22Rv1 (cell line): ENCODE data around the gene PPP6R3.
A peak's percentile ranks its signal among the peaks of the same experiment; 100 is the strongest.

Experiments
- H3K27ac ChIP-seq: fragments of 450-650 bp; 2 replicates; pipeline ENCODE4 v1.5.1; 2017
- CTCF ChIP-seq: fragments of 450-650 bp; IDR thresholded peaks from 2 replicates; pipeline ENCODE4 v1.5.1; 2017; ENCODE audit warnings: mild to moderate bottlenecking
- ZFX ChIP-seq: fragments of 450-650 bp; IDR thresholded peaks from 2 replicates; pipeline ENCODE4 v1.6.1; 2017; ENCODE audit warnings: antibody characterized with exemption, borderline replicate concordance

The PPP6R3 gene

DNA sequence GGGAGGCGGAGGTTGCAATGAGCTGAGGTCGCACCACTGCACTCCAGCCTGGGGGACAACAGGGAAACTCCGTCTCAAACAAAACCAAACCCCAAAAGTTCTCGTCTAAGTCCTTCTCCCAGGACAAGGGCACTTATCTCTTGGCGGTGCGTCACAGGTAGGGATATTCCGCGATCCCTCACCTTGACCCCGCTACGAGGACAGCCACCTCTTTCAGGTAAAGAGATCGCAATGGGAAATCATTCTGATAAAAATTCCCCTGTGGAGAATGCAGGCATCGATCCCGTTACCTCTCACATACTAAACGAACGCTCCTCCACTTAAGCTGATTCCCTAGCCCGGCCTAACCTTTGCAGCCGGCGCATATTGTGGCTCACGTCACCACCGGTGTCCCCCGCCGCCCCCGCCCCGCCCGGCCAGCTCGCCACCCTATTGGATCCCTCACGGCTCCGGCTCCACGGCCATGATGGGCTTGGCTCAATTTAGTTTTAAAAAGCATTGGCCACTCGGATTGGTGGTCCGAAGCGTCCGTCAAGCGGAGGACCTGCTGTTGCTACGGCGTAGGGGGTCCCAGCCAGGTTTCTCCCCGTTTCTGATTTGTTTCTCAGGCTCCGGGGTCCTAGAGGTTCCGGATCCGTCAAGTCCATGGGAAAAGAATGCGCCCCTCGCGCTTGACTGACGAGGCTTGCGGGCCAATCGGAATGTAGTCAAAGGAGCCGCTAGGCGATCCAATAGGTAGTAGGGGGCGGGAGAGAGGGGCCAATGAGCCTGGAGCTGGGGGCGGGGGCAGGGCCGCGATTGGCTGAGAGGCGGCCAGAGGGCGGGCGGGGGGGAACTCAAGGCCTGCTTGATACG, 439 bp upstream of the PPP6R3 start:
- TF ChIP-seq ZFX (no peak), CTCF (no peak)
- H3K27ac ChIP-seq = peak overlapping the region; percentile 79

DNA sequence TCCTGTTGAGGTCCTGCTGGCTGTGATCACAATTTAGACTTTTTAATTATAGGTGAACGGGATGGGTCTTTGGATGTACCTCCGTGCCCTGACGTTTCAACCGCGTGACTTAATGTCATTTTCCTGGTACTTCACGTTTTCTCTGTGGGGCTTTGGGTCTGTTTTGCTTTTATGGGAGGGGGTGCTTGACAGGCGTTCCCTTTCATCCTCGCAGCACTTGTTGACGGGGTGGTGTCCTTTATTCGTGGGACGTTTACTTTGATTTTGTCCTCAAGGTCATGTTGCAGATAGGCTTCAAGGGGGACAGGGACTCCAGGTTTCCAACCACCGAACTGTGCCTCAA, 994 bp downstream of the PPP6R3 start:
- H3K27ac ChIP-seq = peak overlapping the region; percentile 79

DNA sequence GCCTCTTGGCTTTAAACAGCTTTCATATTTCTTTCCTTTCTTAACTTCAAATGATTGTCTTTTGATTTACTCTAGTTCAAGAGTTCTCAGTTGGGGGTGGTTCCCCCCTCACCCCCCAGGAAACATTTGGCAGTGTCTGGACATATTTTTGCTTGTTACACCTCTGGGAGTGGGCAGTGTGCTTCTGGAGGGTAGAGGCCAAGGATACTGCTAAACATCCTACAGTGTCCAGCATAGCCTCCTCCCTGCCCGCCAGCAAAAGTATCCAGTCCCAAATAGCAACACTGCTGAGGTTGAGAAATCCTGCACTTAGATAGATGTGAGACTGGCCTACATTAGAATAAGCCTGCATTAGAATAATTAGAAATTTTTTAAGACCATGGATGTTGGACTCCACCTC, 3.2 kb downstream of the PPP6R3 start:
- no peak for TF ChIP-seq ZFX
- no peak for TF ChIP-seq CTCF
- H3K27ac ChIP-seq = no peak overlapping the region

More for the DNA sequence above, 994 bp downstream of the PPP6R3 start:
- TF ChIP-seq CTCF (no peak), ZFX (no peak)

- TF ChIP-seq ZFX (no peak), CTCF (no peak)
- H3K27ac ChIP-seq = no peak overlapping the region
These were observed 6.8 kb downstream of the PPP6R3 start for GRCh38 chr11:68467201-68467834.

DNA sequence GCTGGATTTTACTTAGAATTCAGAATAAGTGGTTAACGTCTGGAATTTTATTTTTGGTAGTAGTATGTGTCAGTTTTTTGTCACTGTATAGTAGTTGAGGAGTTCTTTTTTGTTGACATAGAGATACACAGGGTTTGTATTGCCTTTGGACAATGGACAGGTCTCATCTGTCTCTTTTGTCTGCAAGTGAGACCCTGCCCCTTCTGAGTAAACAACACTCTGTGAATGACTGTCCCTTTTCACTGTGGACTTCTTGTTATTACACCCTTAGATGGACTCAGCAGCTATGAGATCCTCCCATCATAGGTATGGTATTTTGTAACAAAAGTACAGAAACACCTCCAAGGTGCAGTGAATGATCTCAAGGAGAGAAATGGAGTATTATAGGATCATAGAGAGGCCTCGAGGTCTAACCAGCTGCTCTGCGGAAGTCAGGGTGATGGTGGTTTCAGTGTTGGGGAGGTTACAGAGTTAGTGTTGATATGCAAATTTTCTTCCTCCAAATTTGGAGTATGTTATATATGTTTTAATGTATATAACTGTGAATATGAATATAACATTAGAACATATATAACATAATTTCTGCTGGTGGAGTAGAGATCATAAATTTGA, 7.8 kb downstream of the PPP6R3 start:
- TF ChIP-seq CTCF = no peak
- no peak for TF ChIP-seq ZFX
- H3K27ac ChIP-seq = no peak overlapping the region

DNA sequence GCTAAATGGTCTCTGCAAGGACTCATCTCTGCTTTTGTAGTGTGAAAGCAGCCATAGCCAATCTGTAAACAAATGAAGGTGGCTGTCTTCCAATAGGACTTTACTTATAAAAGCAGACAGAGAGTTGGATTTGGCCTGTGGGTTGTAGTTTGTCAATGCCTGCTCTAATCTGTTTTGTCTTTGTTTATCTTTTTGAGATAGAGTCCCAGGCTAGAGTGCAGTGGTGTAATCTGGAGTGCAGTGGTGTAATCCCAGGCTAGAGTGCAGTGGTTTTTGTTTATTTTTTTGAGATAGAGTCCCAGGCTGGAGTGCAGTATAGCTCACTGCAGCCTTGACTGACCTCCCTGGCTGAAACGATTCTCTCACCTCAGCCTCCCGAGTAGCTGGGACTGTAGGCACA, 8.6 kb downstream of the PPP6R3 start:
- no peak overlapping the region for H3K27ac ChIP-seq
- TF ChIP-seq ZFX = no peak
- TF ChIP-seq CTCF = no peak

- TF ChIP-seq ZFX (no peak), CTCF (no peak)
- no peak overlapping the region for H3K27ac ChIP-seq
These were observed 9.1 kb downstream of the PPP6R3 start for GRCh38 chr11:68469642-68470041.
